Measurements from ENCODE around the gene YRDC.
"Not testable (repeated sequence)": the region's sequence is repeated elsewhere in the genome, so short reads cannot be mapped to it uniquely, and the experiment has no call there.

YRDC gene

GRCh38 chr1:37778654-37779053 lies 29.4 kb downstream of the YRDC start:
- Histone ChIP-seq H3K9me3 (ENCODE audit: severe bottlenecking) (no peaks in the 10 kb centered on the region), H3K4me1 (ENCODE audit: insufficient read depth, poor library complexity, severe bottlenecking) (no peaks in the 10 kb centered on the region), H3K36me3 (ENCODE audit: low read depth) (no peaks in the 10 kb centered on the region), H3K27ac (ENCODE audit: poor library complexity, severe bottlenecking) (no peak overlapping the region), H3K4me3 (ENCODE audit: severe bottlenecking) (no peak overlapping the region), H3K27me3 (ENCODE audit: insufficient read depth, poor library complexity, severe bottlenecking) (no peaks in the 10 kb centered on the region)
- TF ChIP-seq CTCF (IDR thresholded peaks at IDR 0.05; ENCODE audit: poor library complexity, severe bottlenecking), result no peak
- DNase-seq (ENCODE audit: low spot score) (no peak), ATAC-seq (ENCODE audit: low read depth) (no peak)

DNA sequence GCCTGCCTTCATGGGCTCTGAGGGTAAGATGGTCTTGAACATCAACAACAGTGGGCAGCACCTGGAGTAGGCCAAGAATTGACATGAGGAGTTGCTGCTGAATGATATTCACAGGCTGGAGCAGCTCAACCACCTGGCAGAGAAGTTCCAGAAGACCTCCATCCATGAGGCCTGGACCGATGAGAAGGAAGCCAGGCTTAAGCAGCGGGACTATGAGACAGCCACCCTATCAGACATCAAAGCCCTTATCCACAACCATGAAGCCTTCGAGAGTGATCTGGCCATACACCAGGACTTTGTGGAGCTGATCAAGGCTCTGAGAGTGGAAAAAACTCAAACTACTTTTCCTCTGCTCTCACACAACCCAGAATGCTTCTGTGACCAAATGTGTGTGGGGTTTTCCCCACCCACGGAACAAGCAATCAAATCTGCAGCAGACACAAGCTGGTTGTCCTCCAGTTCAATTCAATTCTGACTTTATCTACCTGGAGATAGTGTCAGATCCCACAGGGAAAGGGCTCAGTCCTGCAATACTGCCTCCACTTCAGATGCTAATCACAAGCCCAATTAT lies 31.0 kb downstream of the YRDC start:
- H3K27ac ChIP-seq (ENCODE audit: poor library complexity, severe bottlenecking), result no peak overlapping the region
- no peak for DNase-seq (ENCODE audit: low spot score)
- no peak overlapping the region for H3K4me3 ChIP-seq (ENCODE audit: severe bottlenecking)
- TF ChIP-seq CTCF (IDR thresholded peaks at IDR 0.05; ENCODE audit: poor library complexity, severe bottlenecking), result no peak
- H3K27me3 ChIP-seq (ENCODE audit: insufficient read depth, poor library complexity, severe bottlenecking), result no peaks in the 10 kb centered on the region
- no peaks in the 10 kb centered on the region for H3K9me3 ChIP-seq (ENCODE audit: severe bottlenecking)
- H3K4me1 ChIP-seq (ENCODE audit: insufficient read depth, poor library complexity, severe bottlenecking), result no peaks in the 10 kb centered on the region
- no peaks in the 10 kb centered on the region for H3K36me3 ChIP-seq (ENCODE audit: low read depth)
- ATAC-seq (ENCODE audit: low read depth), result no peak

DNA sequence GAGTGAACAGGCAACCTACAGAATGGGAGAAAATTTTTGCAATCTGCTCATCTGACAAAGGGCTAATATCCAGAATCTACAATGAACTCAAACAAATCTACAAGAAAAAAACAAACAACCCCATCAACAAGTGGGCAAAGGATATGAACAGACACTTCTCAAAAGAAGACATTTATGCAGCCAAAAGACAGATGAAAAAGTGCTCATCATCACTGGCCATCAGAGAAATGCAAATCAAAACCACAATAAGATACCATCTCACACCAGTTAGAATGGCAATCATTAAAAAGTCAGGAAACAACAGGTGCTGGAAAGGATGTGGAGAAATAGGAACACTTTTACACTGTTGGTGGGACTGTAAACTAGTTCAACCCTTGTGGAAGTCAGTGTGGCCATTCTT lies 36.6 kb downstream of the YRDC start:
- not testable (repeated sequence) for H3K27ac ChIP-seq (ENCODE audit: poor library complexity, severe bottlenecking); DNase-seq (ENCODE audit: low spot score); ATAC-seq (ENCODE audit: low read depth); H3K36me3 ChIP-seq (ENCODE audit: low read depth); H3K4me1 ChIP-seq (ENCODE audit: insufficient read depth, poor library complexity, severe bottlenecking); H3K9me3 ChIP-seq (ENCODE audit: severe bottlenecking); H3K4me3 ChIP-seq (ENCODE audit: severe bottlenecking)
- H3K27me3 ChIP-seq (ENCODE audit: insufficient read depth, poor library complexity, severe bottlenecking), result peaks cover 32% of the 10 kb centered on the region

DNA sequence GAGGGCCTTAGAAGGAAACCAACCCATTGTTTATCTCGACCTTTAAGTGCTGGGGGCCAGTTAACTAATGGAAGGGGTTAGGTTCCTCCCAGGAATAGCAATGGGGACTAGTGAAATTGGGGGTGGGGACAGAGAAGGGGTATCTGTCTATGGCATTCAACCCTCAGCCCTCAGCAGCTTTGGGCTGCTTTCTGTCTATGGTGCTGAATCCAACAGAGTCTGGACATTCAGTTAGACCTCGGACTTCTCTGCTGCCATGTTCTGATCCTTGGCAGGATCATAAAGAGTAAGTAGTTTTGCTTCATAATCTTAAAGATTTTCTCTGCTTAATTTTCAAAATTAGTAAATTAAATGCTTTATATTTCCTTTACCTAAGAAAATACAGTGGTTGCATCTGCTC lies 40.5 kb downstream of the YRDC start:
- no peak overlapping the region for H3K4me3 ChIP-seq (ENCODE audit: severe bottlenecking)
- no peaks in the 10 kb centered on the region for H3K36me3 ChIP-seq (ENCODE audit: low read depth)
- ATAC-seq (ENCODE audit: low read depth) (no peak), DNase-seq (ENCODE audit: low spot score) (no peak)
- no peaks in the 10 kb centered on the region for H3K4me1 ChIP-seq (ENCODE audit: insufficient read depth, poor library complexity, severe bottlenecking)
- H3K9me3 ChIP-seq (ENCODE audit: severe bottlenecking), result no peaks in the 10 kb centered on the region
- peaks cover 71% of the 10 kb centered on the region for H3K27me3 ChIP-seq (ENCODE audit: insufficient read depth, poor library complexity, severe bottlenecking)
- no peak for TF ChIP-seq CTCF (IDR thresholded peaks at IDR 0.05; ENCODE audit: poor library complexity, severe bottlenecking)
- no peak overlapping the region for H3K27ac ChIP-seq (ENCODE audit: poor library complexity, severe bottlenecking)

- H3K4me1 ChIP-seq (ENCODE audit: insufficient read depth, poor library complexity, severe bottlenecking), result no peaks in the 10 kb centered on the region
- ATAC-seq (ENCODE audit: low read depth) (peak; percentile 26; the same call in 1 of the 3 replicates), DNase-seq (ENCODE audit: low spot score) (no peak)
- H3K27me3 ChIP-seq (ENCODE audit: insufficient read depth, poor library complexity, severe bottlenecking), result peaks cover 82% of the 10 kb centered on the region
- peak; percentile 7 for TF ChIP-seq CTCF (IDR thresholded peaks at IDR 0.05; ENCODE audit: poor library complexity, severe bottlenecking)
- H3K27ac ChIP-seq (ENCODE audit: poor library complexity, severe bottlenecking), result no peak overlapping the region
- H3K4me3 ChIP-seq (ENCODE audit: severe bottlenecking), result no peak overlapping the region
- no peaks in the 10 kb centered on the region for H3K36me3 ChIP-seq (ENCODE audit: low read depth)
- H3K9me3 ChIP-seq (ENCODE audit: severe bottlenecking), result no peaks in the 10 kb centered on the region
Observed at GRCh38 chr1:37765916-37766664, 41.9 kb downstream of the YRDC start.
